C4-2B (cell line): ENCODE measurements around the gene PNPLA6.

Experiments
- H3K27ac ChIP-seq: fragments of 450-650 bp; 2 replicates; pipeline ENCODE4 v1.5.1; 2017
- ZFX ChIP-seq: fragments of 450-650 bp; IDR thresholded peaks from 2 replicates; pipeline ENCODE4 v1.6.1; 2017
- TF ChIP-seq, protein P1 (sequence below): fragments of 450-650 bp; conservative IDR thresholded peaks from 2 replicates; pipeline ENCODE4 v1.5.1; 2017; ENCODE audit warnings: mild to moderate bottlenecking

PNPLA6 gene

DNA sequence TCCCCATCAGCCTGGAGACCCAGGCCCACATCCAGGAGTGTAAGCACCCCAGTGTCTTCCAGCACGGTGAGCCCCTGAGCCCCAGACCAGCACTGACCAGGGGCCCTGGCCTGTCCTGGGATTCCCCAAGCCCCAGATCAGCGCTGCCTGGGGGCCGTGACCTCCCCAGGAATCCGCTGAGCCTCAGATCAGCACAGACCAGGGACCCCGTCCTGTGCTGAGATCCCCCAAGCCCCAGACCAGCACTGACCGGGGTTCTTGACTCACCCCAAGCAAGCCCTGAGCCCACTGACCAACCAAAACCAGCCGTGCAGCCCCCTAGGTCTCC is 7.4 kb upstream of the PNPLA6 start:
- TF ChIP-seq, protein P1, sequence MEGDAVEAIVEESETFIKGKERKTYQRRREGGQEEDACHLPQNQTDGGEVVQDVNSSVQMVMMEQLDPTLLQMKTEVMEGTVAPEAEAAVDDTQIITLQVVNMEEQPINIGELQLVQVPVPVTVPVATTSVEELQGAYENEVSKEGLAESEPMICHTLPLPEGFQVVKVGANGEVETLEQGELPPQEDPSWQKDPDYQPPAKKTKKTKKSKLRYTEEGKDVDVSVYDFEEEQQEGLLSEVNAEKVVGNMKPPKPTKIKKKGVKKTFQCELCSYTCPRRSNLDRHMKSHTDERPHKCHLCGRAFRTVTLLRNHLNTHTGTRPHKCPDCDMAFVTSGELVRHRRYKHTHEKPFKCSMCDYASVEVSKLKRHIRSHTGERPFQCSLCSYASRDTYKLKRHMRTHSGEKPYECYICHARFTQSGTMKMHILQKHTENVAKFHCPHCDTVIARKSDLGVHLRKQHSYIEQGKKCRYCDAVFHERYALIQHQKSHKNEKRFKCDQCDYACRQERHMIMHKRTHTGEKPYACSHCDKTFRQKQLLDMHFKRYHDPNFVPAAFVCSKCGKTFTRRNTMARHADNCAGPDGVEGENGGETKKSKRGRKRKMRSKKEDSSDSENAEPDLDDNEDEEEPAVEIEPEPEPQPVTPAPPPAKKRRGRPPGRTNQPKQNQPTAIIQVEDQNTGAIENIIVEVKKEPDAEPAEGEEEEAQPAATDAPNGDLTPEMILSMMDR: no peak
- no peak overlapping the region for H3K27ac ChIP-seq

DNA sequence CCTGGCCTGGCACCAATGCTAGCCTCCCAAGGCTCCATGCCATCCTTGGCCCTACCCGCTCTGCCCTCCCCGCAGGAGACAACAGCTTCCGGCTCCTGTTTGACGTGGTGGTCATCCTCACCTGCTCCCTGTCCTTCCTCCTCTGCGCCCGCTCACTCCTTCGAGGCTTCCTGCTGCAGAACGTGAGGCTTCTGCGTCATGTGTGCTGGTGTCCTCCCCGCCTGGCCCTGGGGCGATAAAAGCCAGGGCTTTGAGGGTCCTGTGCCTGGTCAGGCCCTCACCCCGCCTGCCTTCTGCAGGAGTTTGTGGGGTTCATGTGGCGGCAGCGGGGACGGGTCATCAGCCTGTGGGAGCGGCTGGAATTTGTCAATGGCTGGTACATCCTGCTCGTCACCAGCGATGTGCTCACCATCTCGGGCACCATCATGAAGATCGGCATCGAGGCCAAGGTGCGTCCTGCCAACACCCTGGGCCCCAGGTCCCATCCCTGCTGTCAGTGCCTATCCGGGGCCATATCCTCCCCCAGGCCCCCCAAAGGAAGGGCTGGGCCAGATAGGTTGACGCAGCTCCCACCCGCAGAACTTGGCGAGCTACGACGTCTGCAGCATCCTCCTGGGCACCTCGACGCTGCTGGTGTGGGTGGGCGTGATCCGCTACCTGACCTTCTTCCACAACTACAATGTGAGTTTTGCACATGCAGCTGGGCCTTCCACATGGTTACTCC is 6.8 kb upstream of the PNPLA6 start:
- TF ChIP-seq, protein P1: no peak
- no peak for TF ChIP-seq ZFX
- H3K27ac ChIP-seq: no peak overlapping the region

DNA sequence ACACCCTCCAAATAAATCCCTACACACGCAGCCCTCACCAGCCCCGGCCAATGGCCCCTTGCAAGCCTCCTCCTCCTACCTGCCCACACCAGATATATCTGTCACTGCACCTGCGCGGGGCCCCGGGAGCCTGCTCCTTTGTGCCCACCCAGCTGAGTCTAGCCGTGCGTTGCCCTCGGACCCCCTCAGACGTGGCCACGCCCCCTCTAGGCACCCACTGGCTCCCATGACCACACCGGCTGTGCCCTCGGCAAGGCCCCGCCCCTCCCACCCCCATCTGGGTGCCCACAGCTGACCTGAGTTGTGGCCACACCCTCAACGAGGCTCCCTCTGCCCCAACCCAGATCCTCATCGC is 6.3 kb upstream of the PNPLA6 start:
- H3K27ac ChIP-seq: no peak overlapping the region
- TF ChIP-seq, protein P1: no peak
- no peak for TF ChIP-seq ZFX

DNA sequence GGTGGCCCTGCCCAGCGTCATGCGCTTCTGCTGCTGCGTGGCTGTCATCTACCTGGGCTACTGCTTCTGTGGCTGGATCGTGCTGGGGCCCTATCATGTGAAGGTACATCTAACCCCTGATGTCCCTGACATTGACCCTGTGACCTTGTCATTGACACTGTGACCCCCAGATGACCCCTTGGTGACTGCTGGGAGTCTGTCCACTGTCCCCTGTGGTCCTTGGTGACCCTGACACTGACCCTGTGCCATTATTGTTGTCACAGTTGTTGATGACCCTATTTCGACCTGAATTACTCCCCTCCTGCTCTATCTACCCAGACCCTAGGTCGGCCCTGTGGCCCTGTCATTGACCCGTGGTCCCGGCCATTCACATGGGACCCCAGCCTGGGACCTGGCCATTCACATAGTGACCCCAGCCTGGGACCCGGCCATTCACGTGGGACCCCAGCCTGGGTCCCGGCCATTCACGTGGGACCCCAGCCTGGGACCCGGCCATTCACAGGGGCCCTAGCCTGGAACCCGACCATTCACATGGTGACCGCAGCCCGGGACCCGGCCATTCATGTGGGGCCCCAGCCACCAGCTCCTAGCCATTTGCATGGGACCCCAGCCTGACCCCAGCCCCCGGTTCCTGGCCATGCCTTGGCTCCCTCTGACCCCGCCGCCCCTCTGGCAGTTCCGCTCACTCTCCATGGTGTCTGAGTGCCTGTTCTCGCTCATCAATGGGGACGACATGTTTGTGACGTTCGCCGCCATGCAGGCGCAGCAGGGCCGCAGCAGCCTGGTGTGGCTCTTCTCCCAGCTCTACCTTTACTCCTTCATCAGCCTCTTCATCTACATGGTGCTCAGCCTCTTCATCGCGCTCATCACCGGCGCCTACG is 5.7 kb upstream of the PNPLA6 start:
- H3K27ac ChIP-seq: no peak overlapping the region
- TF ChIP-seq, protein P1: no peak
- TF ChIP-seq ZFX: no peak

DNA sequence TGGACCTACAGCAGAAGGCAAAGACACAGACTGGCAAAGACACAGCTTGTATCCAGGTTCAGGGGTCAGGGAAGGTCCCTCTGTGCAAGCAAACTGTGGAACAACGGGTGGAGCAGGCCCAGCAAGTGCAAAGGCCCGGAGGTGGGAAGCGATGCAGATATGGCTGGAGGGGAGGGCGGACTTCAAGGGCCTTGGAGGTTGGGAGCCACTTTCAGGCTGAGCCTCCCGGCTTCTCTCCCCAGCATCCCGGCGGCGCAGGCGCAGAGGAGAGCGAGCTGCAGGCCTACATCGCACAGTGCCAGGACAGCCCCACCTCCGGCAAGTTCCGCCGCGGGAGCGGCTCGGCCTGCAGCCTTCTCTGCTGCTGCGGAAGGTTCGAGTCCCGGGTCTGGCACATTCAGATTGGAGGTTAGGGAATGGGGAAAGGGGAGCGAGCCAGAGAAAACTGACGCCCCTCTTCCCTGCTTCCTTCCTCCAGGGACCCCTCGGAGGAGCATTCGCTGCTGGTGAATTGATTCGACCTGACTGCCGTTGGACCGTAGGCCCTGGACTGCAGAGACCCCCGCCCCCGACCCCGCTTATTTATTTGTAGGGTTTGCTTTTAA is 2.1 kb upstream of the PNPLA6 start:
- H3K27ac ChIP-seq: peak overlapping the region; percentile 70
- TF ChIP-seq, protein P1: no peak
- no peak for TF ChIP-seq ZFX

DNA sequence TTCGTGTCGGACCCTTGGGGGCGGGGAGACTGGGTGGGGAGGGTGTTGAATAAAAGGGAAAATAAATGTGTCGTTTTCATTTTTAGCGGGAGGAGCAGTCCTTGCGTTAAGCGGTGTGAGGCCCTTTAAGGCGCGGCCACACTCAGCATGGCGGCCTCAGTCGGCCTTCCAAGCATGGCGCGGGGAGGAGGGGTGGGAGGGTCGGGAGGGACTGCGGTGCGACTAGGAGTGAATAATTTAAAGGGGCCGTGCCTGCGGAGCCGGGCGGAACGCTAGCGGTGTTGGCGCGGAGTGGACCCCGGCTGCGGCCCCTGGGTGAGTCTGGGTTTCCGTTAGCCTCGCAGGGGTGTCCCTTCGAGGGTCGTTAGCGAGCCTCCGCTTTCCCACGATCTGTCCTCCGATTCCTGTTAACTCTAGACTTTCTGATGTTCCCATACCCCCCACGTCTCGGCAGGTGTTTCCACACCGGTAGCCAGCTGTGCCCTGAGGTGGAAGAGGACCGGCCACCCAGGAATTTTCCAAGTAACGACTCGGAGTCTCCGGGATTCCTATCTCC is 1.5 kb upstream of the PNPLA6 start:
- TF ChIP-seq, protein P1: no peak
- TF ChIP-seq ZFX: no peak
- H3K27ac ChIP-seq: peak overlapping the region; percentile 70

DNA sequence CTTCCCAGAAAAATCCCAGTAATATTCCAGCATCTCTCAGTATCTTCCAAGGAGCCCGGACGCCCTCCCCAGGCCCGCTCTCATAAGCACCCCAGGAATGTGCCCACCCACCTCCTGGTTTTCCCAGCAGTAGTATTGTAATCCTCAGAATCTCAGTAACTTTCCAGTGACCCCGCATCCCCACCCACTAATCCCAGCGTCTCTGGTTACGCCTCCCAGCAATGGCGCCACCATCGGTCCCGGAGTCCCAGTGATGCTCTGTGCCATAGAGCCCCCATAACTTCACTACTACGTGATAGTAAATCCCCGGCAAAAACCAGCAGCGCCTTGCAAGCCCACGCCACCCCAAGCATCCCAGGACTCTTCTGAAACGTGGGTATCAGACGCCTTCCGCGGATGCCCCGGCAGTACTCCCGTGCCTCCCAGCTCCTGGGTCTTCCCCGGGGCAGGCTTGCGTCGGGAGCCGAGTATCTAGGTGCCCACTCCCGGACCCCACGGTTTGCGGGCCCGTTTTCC is 928 bp upstream of the PNPLA6 start:
- H3K27ac ChIP-seq: peak overlapping the region; percentile 70
- TF ChIP-seq, protein P1: no peak
